Mesendoderm (in vitro differentiated cells): ENCODE data around the gene NFAT5.

Source experiments
- DNase-seq: peaks from one replicate; pipeline ENCODE4 v3.0.0; 2013
- H2AK5ac ChIP-seq: 2 replicates; pipeline ENCODE4 v1.6.1; 2013; ENCODE audit warnings: low read length, inconsistent platforms
- H2BK120ac ChIP-seq: 2 replicates; pipeline ENCODE4 v1.6.1; 2013; ENCODE audit warnings: low read depth, mild to moderate bottlenecking, low read length, moderate library complexity, mixed read lengths
- H2BK15ac ChIP-seq: replicated peaks from 2 replicates; pipeline ENCODE4 v1.6.1; 2013; ENCODE audit warnings: low read depth, mild to moderate bottlenecking, moderate library complexity
- H2BK5ac ChIP-seq: 2 replicates; pipeline ENCODE4 v1.6.1; 2013; ENCODE audit warnings: low read length, inconsistent platforms
- H3K18ac ChIP-seq: 2 replicates; pipeline ENCODE4 v1.6.1; 2013; ENCODE audit warnings: mild to moderate bottlenecking, low read length, mixed read lengths
- H3K23ac ChIP-seq: one replicate; pipeline ENCODE4 v1.6.1; 2013; ENCODE audit warnings: low read length
- H3K27ac ChIP-seq: 2 replicates; pipeline ENCODE4 v1.5.1; 2013; ENCODE audit warnings: low read depth, mild to moderate bottlenecking, inconsistent platforms, low read length, moderate library complexity
- H3K27me3 ChIP-seq: 2 replicates; pipeline ENCODE4 v1.6.1; 2013; ENCODE audit warnings: low read length, control low read depth, mild to moderate bottlenecking, inconsistent platforms; ENCODE audit not compliant: insufficient read depth, poor library complexity
- H3K36me3 ChIP-seq: 2 replicates; pipeline ENCODE4 v1.6.1; 2013; ENCODE audit warnings: low read length, inconsistent platforms; ENCODE audit not compliant: control insufficient read depth, insufficient read depth
- H3K4ac ChIP-seq: one replicate; pipeline ENCODE4 v1.6.1; 2013; ENCODE audit warnings: low read depth, mild to moderate bottlenecking, low read length, moderate library complexity
- H3K4me1 ChIP-seq: 2 replicates; pipeline ENCODE4 v1.6.1; 2013; ENCODE audit warnings: low read depth, low read length, inconsistent platforms; ENCODE audit not compliant: control insufficient read depth
- H3K4me2 ChIP-seq: 2 replicates; pipeline ENCODE4 v1.6.1; 2013; ENCODE audit warnings: low read length
- H3K4me3 ChIP-seq: 2 replicates; pipeline ENCODE4 v1.5.1; 2013; ENCODE audit warnings: mild to moderate bottlenecking, low read length
- H3K56ac ChIP-seq: one replicate; pipeline ENCODE4 v1.6.1; 2013; ENCODE audit warnings: low read length
- H3K79me1 ChIP-seq: 2 replicates; pipeline ENCODE4 v1.6.1; 2013; ENCODE audit warnings: low read length, inconsistent platforms
- H3K79me2 ChIP-seq: 2 replicates; pipeline ENCODE4 v1.6.1; 2013; ENCODE audit warnings: mild to moderate bottlenecking, low read length; ENCODE audit not compliant: control insufficient read depth, insufficient read depth
- H3K9ac ChIP-seq: 2 replicates; pipeline ENCODE4 v1.6.1; 2013; ENCODE audit warnings: low read length, inconsistent platforms
- H4K5ac ChIP-seq: one replicate; pipeline ENCODE4 v1.6.1; 2013; ENCODE audit warnings: low read length
- H4K8ac ChIP-seq: one replicate; pipeline ENCODE4 v1.6.1; 2013; ENCODE audit warnings: low read depth, mild to moderate bottlenecking, control low read depth, low read length, moderate library complexity
- WGBS: extraction: QIAGEN DNeasy Blood & Tissue Kit; methylation state at CpG from one replicate; pipeline ENCODE4 v1.1.7; 2013; ENCODE audit warnings: low lambda C conversion rate, missing lambda C conversion rate; ENCODE audit not compliant: insufficient coverage; ENCODE audit errors: extremely low coverage; 5-methylcytosine and 5-hydroxymethylcytosine counted together

The NFAT5 gene

GRCh38 chr16:69644790-69645189, 79.0 kb downstream of the NFAT5 start:
- WGBS = no CpG with 5 or more reads among the region's 1 CpG
- Histone ChIP-seq H3K4me2 (no peak overlapping the region), H2BK5ac (no peak overlapping the region), H3K9ac (no peak overlapping the region), H3K79me2 (no peaks in the 10 kb centered on the region), H4K5ac (no peak overlapping the region), H3K79me1 (peaks cover 4% of the 10 kb centered on the region), H3K36me3 (peaks cover 6% of the 10 kb centered on the region), H2AK5ac (no peak overlapping the region), H3K4me1 (no peaks in the 10 kb centered on the region), H3K4ac (no peak overlapping the region), H3K27ac (no peak overlapping the region), H3K27me3 (no peaks in the 10 kb centered on the region), H3K18ac (no peak overlapping the region), H3K56ac (no peak overlapping the region), H2BK15ac (no peak overlapping the region), H3K23ac (no peak overlapping the region), H2BK120ac (no peak overlapping the region), H4K8ac (no peak overlapping the region), H3K4me3 (no peak overlapping the region)
- no peak for DNase-seq

DNA sequence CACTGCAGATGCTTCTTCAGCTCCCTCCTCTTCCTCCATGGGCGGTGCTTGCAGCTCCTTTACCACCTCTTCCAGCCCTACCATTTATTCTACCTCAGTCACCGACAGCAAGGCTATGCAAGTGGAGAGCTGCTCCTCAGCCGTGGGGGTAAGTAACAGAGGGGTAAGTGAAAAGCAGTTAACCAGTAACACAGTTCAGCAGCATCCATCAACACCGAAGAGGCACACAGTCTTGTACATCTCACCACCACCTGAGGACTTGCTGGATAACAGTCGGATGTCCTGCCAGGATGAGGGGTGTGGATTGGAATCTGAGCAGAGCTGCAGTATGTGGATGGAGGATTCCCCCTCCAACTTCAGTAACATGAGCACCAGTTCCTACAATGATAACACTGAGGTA, 81.3 kb downstream of the NFAT5 start:
- no CpG with 5 or more reads among the region's 5 CpGs for WGBS

GRCh38 chr16:69651217-69651616, 85.5 kb downstream of the NFAT5 start:
- Histone ChIP-seq H3K4ac (no peak overlapping the region), H2BK120ac (no peak overlapping the region), H4K8ac (no peak overlapping the region), H3K27ac (no peak overlapping the region), H3K27me3 (no peaks in the 10 kb centered on the region), H3K23ac (no peak overlapping the region), H3K18ac (no peak overlapping the region), H3K56ac (no peak overlapping the region), H3K4me1 (no peaks in the 10 kb centered on the region), H2AK5ac (no peak overlapping the region), H3K36me3 (peaks cover 6% of the 10 kb centered on the region), H3K79me2 (no peaks in the 10 kb centered on the region), H4K5ac (no peak overlapping the region), H3K4me2 (no peak overlapping the region), H2BK15ac (no peak overlapping the region), H2BK5ac (no peak overlapping the region), H3K9ac (no peak overlapping the region), H3K79me1 (peaks cover 4% of the 10 kb centered on the region), H3K4me3 (no peak overlapping the region)
- no peak for DNase-seq
- no CpG with 5 or more reads among the region's 2 CpGs for WGBS

More for the DNA sequence above, 81.3 kb downstream of the NFAT5 start:
- no peak overlapping the region for H3K23ac ChIP-seq
- no peak overlapping the region for H3K18ac ChIP-seq
- H3K27ac ChIP-seq = no peak overlapping the region
- no peak overlapping the region for H2AK5ac ChIP-seq
- H2BK120ac ChIP-seq = no peak overlapping the region
- H3K4me2 ChIP-seq = no peak overlapping the region
- H3K79me2 ChIP-seq = no peaks in the 10 kb centered on the region
- H4K8ac ChIP-seq = no peak overlapping the region
- H2BK5ac ChIP-seq = no peak overlapping the region
- H3K4me1 ChIP-seq = no peaks in the 10 kb centered on the region
- H3K9ac ChIP-seq = no peak overlapping the region
- peaks cover 4% of the 10 kb centered on the region for H3K79me1 ChIP-seq
- H3K4me3 ChIP-seq = no peak overlapping the region
- H3K56ac ChIP-seq = no peak overlapping the region
- no peak overlapping the region for H2BK15ac ChIP-seq
- H3K27me3 ChIP-seq = no peaks in the 10 kb centered on the region
- DNase-seq = no peak
- no peak overlapping the region for H4K5ac ChIP-seq
- peaks cover 6% of the 10 kb centered on the region for H3K36me3 ChIP-seq
- no peak overlapping the region for H3K4ac ChIP-seq

GRCh38 chr16:69654280-69654931, 88.6 kb downstream of the NFAT5 start:
- H3K4me3 ChIP-seq = no peak overlapping the region
- no peak overlapping the region for H2BK5ac ChIP-seq
- no CpG with 5 or more reads among the region's 3 CpGs for WGBS
- H3K4me2 ChIP-seq = no peak overlapping the region
- H3K4me1 ChIP-seq = no peaks in the 10 kb centered on the region
- no peak for DNase-seq
- no peak overlapping the region for H3K27ac ChIP-seq
- no peak overlapping the region for H3K9ac ChIP-seq
- no peaks in the 10 kb centered on the region for H3K79me1 ChIP-seq
- H4K5ac ChIP-seq = no peak overlapping the region
- H2BK120ac ChIP-seq = no peak overlapping the region
- H2AK5ac ChIP-seq = no peak overlapping the region
- H2BK15ac ChIP-seq = no peak overlapping the region
- no peaks in the 10 kb centered on the region for H3K27me3 ChIP-seq
- no peak overlapping the region for H3K23ac ChIP-seq
- no peak overlapping the region for H3K56ac ChIP-seq
- no peak overlapping the region for H3K18ac ChIP-seq
- no peak overlapping the region for H3K4ac ChIP-seq
- no peaks in the 10 kb centered on the region for H3K79me2 ChIP-seq
- H3K36me3 ChIP-seq = no peaks in the 10 kb centered on the region
- no peak overlapping the region for H4K8ac ChIP-seq

GRCh38 chr16:69660166-69660565, 94.4 kb downstream of the NFAT5 start:
- no CpG with 5 or more reads among the region's 4 CpGs for WGBS

GRCh38 chr16:69662901-69663300, 97.1 kb downstream of the NFAT5 start:
- H3K36me3 ChIP-seq = no peaks in the 10 kb centered on the region

More at GRCh38 chr16:69660166-69660565, 94.4 kb downstream of the NFAT5 start:
- H3K4me3 ChIP-seq = no peak overlapping the region
- H3K36me3 ChIP-seq = no peaks in the 10 kb centered on the region
- H3K4me1 ChIP-seq = no peaks in the 10 kb centered on the region
- DNase-seq = no peak
- no peak overlapping the region for H2BK5ac ChIP-seq
- no peaks in the 10 kb centered on the region for H3K79me2 ChIP-seq
- H3K79me1 ChIP-seq = no peaks in the 10 kb centered on the region
- no peak overlapping the region for H3K27ac ChIP-seq
- H3K23ac ChIP-seq = no peak overlapping the region
- no peak overlapping the region for H4K5ac ChIP-seq
- no peak overlapping the region for H2AK5ac ChIP-seq
- no peaks in the 10 kb centered on the region for H3K27me3 ChIP-seq
- H3K18ac ChIP-seq = no peak overlapping the region
- no peak overlapping the region for H4K8ac ChIP-seq
- no peak overlapping the region for H3K4ac ChIP-seq
- H3K4me2 ChIP-seq = no peak overlapping the region
- no peak overlapping the region for H2BK15ac ChIP-seq
- H2BK120ac ChIP-seq = no peak overlapping the region
- H3K56ac ChIP-seq = no peak overlapping the region
- H3K9ac ChIP-seq = no peak overlapping the region

More at GRCh38 chr16:69662901-69663300, 97.1 kb downstream of the NFAT5 start:
- Histone ChIP-seq H3K27me3 (no peaks in the 10 kb centered on the region), H3K27ac (no peak overlapping the region), H4K5ac (no peak overlapping the region), H3K4me2 (no peak overlapping the region), H3K18ac (no peak overlapping the region), H3K4me1 (no peaks in the 10 kb centered on the region), H2BK120ac (no peak overlapping the region), H3K9ac (no peak overlapping the region), H2BK15ac (no peak overlapping the region), H3K79me1 (no peaks in the 10 kb centered on the region), H2BK5ac (no peak overlapping the region), H3K4ac (no peak overlapping the region), H3K4me3 (no peak overlapping the region), H3K56ac (no peak overlapping the region), H3K79me2 (no peaks in the 10 kb centered on the region), H2AK5ac (no peak overlapping the region), H3K23ac (no peak overlapping the region), H4K8ac (no peak overlapping the region)
- DNase-seq = no peak
- WGBS = no CpG with 5 or more reads among the region's 1 CpG
